Mucosa of descending colon (tissue), 3 donors: ENCODE data around the gene CPA1. TPM values are rescaled to one million over a fixed set of nuclear protein-coding genes. Genes with fewer than 3 reads are reported as not detected.

Source experiments
- ATAC-seq: fragments of 200-7000 bp; cut with Tn5 transposase; one replicate; pipeline ENCODE4 v1.9.1; 2020; ENCODE audit warnings: mild to moderate bottlenecking, moderate library complexity
- DNase-seq, 3 donors: peaks; one replicate each; pipeline ENCODE4 v3.0.0-alpha.2; 2020
- H3K36me3 ChIP-seq: fragments of 200-600 bp; one replicate; pipeline ENCODE4 v1.8.0; 2021; ENCODE audit warnings: low read depth, mild to moderate bottlenecking
- H3K4me1 ChIP-seq: fragments of 200-600 bp; one replicate; pipeline ENCODE4 v1.8.0; 2021; ENCODE audit warnings: low read depth, mild to moderate bottlenecking
- H3K4me3 ChIP-seq: fragments of 200-600 bp; one replicate; pipeline ENCODE4 v1.8.0; 2021; ENCODE audit warnings: mild to moderate bottlenecking
- H3K9me3 ChIP-seq: fragments of 200-600 bp; one replicate; pipeline ENCODE4 v1.8.0; 2021; ENCODE audit warnings: mild to moderate bottlenecking
- CTCF ChIP-seq: fragments of 200-600 bp; IDR thresholded peaks from one replicate; pipeline ENCODE4 v1.8.0; 2022; ENCODE audit warnings: antibody characterized with exemption, mild to moderate bottlenecking
- intact Hi-C, 2 donors: fragments of 100-400 bp; cut with DNase I in 1 of 2; cut with micrococcal nuclease in 1 of 2; formaldehyde crosslinking; loops; one replicate each; pipeline versions ENCODE4 v1.11.0 to v1.11.1; 2022; cut with DNase I, micrococcal nuclease
- total RNA-seq, 3 donors: library from RNA; stranded (reverse); fragmentation: NEBNext Ultra II Directional in 2 of 3; extraction: Animal tissue kit (Norgen Biotek cat#: 25700) in 2 of 3; gene quantifications; one replicate each; pipeline versions ENCODE4 v1.2.1 to v1.2.4, GENCODE V29; 2021 to 2023
- donor health status: DM: no; HTN: no; CAD: no; lungs with moderate emphysema.
- donor health status: DM: no; HTN: no; CAD: no.
- donor health status: DM: no; HTN: yes; CAD: no.

CPA1 gene
- total RNA-seq, 3 donors from 2014 or later = not detected

GRCh38 chr7:130384841-130385599 is 4.7 kb downstream of the CPA1 start:
- Histone ChIP-seq H3K9me3 (no peaks in the 10 kb centered on the region), H3K36me3 (no peaks in the 10 kb centered on the region), H3K4me1 (no peaks in the 10 kb centered on the region), H3K4me3 (no peak overlapping the region)
- no peak for ATAC-seq
- intact Hi-C loops = no loop called here
- TF ChIP-seq CTCF = no peak
- DNase-seq = no peak

DNA sequence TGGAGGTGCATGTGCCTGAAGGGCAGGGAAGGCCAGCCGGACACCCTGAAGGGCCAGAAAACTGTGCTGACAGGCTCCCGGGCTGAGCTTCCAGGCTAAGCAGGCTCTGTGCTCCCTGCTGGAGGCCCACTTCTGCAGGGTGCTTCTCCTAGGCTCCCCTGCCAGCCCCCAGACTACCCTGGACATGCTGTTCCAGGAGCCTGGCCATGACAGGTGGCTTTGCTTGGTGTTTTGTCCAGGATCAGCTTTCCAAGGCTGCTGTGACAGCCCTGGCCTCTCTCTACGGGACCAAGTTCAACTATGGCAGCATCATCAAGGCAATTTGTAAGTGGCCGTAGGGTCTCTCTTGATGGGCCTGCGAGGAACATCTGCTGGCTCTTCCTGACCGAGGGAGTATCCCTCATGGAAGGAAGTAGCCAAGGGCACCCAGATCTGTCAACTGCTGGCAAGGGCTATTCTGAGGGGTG is 5.3 kb downstream of the CPA1 start:
- Histone ChIP-seq H3K4me1 (no peaks in the 10 kb centered on the region), H3K4me3 (no peak overlapping the region), H3K36me3 (no peaks in the 10 kb centered on the region), H3K9me3 (no peaks in the 10 kb centered on the region)
- ATAC-seq (no peak), DNase-seq (no peak)
- intact Hi-C loops = no loop called here
- TF ChIP-seq CTCF = no peak

DNA sequence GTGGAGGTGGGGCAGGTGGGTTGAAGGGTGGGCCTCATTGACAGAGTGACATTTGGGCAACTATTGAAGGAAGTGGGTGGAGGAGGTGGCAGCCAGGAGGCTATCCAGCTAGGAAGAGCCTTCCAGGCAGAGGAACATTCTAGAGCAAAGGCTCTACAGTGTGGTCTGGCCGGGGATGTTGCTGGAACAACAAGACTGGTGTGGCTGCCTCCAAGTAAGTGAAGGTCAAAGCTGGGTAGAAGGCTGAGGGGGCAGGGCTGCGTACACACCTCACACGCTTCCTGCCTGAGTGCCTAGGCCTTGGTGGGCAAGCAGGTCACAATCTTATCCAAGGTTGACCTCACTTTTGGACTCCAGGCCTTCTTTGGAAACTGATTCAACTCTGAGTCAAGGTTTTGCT is 6.6 kb downstream of the CPA1 start:
- no peaks in the 10 kb centered on the region for H3K4me1 ChIP-seq
- no peaks in the 10 kb centered on the region for H3K36me3 ChIP-seq
- intact Hi-C loops = no loop called here
- no peak for TF ChIP-seq CTCF
- no peak for ATAC-seq
- no peak overlapping the region for H3K4me3 ChIP-seq
- DNase-seq = no peak
- no peaks in the 10 kb centered on the region for H3K9me3 ChIP-seq

GRCh38 chr7:130387306-130387627 is 7.0 kb downstream of the CPA1 start:
- ATAC-seq = no peak
- intact Hi-C loops = no loop called here
- Histone ChIP-seq H3K4me1 (no peaks in the 10 kb centered on the region), H3K36me3 (no peaks in the 10 kb centered on the region), H3K4me3 (no peak overlapping the region), H3K9me3 (no peaks in the 10 kb centered on the region)
- DNase-seq = no peak
- TF ChIP-seq CTCF = no peak

DNA sequence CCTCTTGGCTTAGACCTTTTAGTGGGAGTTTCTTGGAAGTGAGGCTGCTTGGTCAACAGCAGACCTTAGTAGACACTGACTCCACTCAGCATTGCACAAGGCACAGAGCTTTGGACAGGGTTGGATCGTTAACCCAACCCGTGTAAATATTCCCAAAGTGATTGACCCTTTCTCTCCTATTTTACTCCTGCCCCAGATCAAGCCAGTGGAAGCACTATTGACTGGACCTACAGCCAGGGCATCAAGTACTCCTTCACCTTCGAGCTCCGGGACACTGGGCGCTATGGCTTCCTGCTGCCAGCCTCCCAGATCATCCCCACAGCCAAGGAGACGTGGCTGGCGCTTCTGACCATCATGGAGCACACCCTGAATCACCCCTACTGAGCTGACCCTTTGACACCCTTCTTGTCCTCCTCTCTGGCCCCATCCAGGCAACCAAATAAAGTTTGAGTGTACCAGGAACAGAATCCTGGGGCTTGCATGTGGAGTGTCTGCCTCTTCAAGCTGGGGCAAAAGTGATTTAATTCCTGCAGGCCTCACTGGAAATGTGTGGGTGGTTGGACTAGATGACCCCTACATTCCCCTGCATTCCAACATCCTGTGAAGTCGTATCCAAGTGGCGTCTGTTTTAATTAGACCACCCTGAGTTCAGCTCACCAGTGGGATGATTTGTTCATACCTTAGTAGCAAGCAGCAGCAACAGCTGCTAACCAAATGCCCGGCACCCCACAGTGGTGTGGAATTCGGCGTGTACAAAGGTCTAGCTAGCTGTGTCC is 7.5 kb downstream of the CPA1 start:
- Histone ChIP-seq H3K4me1 (no peaks in the 10 kb centered on the region), H3K9me3 (no peaks in the 10 kb centered on the region), H3K36me3 (no peaks in the 10 kb centered on the region), H3K4me3 (no peak overlapping the region)
- ATAC-seq (no peak), DNase-seq (no peak)
- TF ChIP-seq CTCF = no peak
- intact Hi-C loops = no loop called here
